Gastroesophageal sphincter (tissue), 3 donors: ENCODE data around the gene APP.

Experiments used
- CTCF ChIP-seq, 4 experiments: fragments of 200-600 bp in 2 of 4; fragments of 450-650 bp in 2 of 4; sonication (generic) in 1 of 4; IDR thresholded peaks; one replicate each; pipeline ENCODE4 v1.5.1; 2017 to 2019; ENCODE audit warnings: antibody characterized with exemption in 4 of 4, mild to moderate bottlenecking in 2 of 4, moderate library complexity in 2 of 4
- EP300 ChIP-seq: sonication (generic); formaldehyde crosslinking; IDR thresholded peaks from one replicate; pipeline ENCODE4 v1.6.1; 2017; ENCODE audit warnings: antibody characterized with exemption, mild to moderate bottlenecking
- POLR2A ChIP-seq, 2 donors: fragments of 450-650 bp; IDR thresholded peaks; one replicate each; pipeline ENCODE4 v1.6.1; 2017; ENCODE audit warnings: antibody characterized with exemption in 2 of 2, mild to moderate bottlenecking in 2 of 2, moderate library complexity in 1 of 2

- no peak for TF ChIP-seq CTCF (IDR thresholded peaks at IDR 0.05)
- no peak for TF ChIP-seq POLR2A (IDR thresholded peaks at IDR 0.05)
- TF ChIP-seq EP300 = no peak
These were observed 17.9 kb upstream of the APP start for GRCh38 chr21:26188422-26188821.
